T-helper 17 cell (primary cell): Measurements from ENCODE around the gene TRIM77. TPM values are rescaled to one million over a fixed set of nuclear protein-coding genes. Genes with fewer than 3 reads are reported as not detected.
"Not testable (repeated sequence)": the region's sequence is repeated elsewhere in the genome, so short reads cannot be mapped to it uniquely, and the experiment has no call there.

Experiments used
- ATAC-seq: fragments of 150-1000 bp; cut with Tn5 transposase; 2 replicates; pipeline ENCODE4 v1.10.0; 2021; ENCODE audit warnings: mild to moderate bottlenecking, moderate library complexity
- DNase-seq, 3 donors: peaks; one replicate each; pipeline versions ENCODE4 v3.0.0 to v3.0.0-alpha.2; 2020 to 2021
- H3K9me3 ChIP-seq: one replicate; pipeline ENCODE4 v1.7.0; 2013; ENCODE audit warnings: low read length, mild to moderate bottlenecking; ENCODE audit not compliant: control insufficient read depth, poor library complexity, severe bottlenecking
- H3K27ac Mint-ChIP-seq: one replicate; pipeline ENCODE4 v1.8.0; 2022; ENCODE audit warnings: mild to moderate bottlenecking, moderate library complexity, mixed read lengths
- H3K27me3 Mint-ChIP-seq: one replicate; pipeline ENCODE4 v1.8.0; 2022; ENCODE audit warnings: mixed read lengths
- H3K36me3 Mint-ChIP-seq: one replicate; pipeline ENCODE4 v1.8.0; 2022; ENCODE audit warnings: low read depth, mixed read lengths
- H3K4me1 Mint-ChIP-seq: one replicate; pipeline ENCODE4 v1.8.0; 2022; ENCODE audit warnings: mild to moderate bottlenecking, mixed read lengths
- H3K4me3 Mint-ChIP-seq: one replicate; pipeline ENCODE4 v1.8.0; 2022; ENCODE audit warnings: mild to moderate bottlenecking, moderate library complexity, mixed read lengths
- total RNA-seq, 4 donors: library from RNA in 2 of 4; stranded (reverse) in 2 of 4; gene quantifications; one replicate each; pipeline ENCODE4 v1.2.3 and lab custom pipeline; 2022 to 2026

TRIM77 gene
- total RNA-seq, 2 donors from 2014 or later, result not detected

DNA sequence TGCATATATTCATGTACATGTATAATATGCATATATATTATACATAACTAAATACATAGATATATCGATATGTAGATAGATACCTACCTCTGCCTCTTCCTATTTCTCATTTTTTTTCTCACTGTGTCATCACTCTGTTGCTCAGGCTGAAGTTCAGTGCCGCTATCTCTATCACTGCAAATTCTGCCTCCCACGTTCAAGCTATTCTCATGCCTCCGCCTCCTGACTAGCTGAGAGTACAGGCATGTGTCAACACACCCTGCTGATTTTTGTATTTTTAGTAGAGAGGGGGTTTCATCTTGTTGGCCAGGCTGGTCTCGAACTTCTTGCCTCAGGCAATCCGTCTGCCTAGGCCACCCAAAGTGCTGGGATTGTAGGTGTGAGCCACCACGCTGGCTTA, 31.3 kb downstream of the TRIM77 start:
- H3K27ac Mint-ChIP-seq, ATAC-seq, H3K9me3 ChIP-seq, H3K4me1 Mint-ChIP-seq, H3K27me3 Mint-ChIP-seq, DNase-seq, H3K4me3 Mint-ChIP-seq, H3K36me3 Mint-ChIP-seq: not testable (repeated sequence)

DNA sequence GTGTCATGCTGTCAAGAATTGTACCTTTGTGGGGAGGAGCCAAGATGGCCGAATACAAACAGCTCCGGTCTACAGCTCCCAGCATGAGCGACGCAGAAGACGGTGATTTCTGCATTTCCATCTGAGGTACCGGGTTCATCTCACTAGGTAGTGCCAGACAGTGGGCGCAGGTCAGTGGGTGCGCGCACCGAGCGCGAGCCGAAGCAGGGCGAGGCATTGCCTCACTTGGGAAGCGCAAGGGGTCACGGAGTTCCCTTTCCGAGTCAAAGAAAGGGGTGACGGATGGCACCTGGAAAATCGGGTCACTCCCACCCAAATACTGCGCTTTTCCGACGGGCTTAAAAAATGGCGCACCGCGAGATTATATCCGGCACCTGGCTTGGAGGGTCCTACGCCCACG, 34.1 kb downstream of the TRIM77 start:
- not testable (repeated sequence) for ATAC-seq, H3K4me3 Mint-ChIP-seq, DNase-seq, H3K27ac Mint-ChIP-seq, H3K36me3 Mint-ChIP-seq, H3K4me1 Mint-ChIP-seq, H3K27me3 Mint-ChIP-seq, H3K9me3 ChIP-seq

DNA sequence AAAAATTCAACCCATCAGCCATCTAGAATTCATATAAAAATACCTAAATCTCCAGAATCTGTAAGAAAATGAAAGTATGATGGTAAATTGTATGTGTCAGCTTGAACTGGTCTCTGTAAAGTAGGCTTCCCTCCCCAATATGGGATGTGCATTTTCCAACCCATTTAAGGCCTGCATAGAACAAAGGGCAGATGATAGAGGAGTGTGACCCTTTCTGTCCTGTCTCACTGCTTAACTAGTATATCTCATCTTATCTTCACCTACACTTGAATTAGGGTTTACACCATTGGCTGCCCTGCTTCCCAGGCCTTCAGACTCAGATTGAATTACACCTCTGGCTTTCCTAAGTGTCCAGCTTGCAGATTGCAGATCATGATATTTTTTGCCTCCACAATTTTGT, 40.7 kb downstream of the TRIM77 start:
- ATAC-seq, H3K4me3 Mint-ChIP-seq, H3K9me3 ChIP-seq, DNase-seq, H3K27me3 Mint-ChIP-seq, H3K4me1 Mint-ChIP-seq, H3K27ac Mint-ChIP-seq, H3K36me3 Mint-ChIP-seq: not testable (repeated sequence)

Other genes starting within 250 kb of the TRIM77 start
- gene NOX4, start 218.9 kb upstream of the TRIM77 start, total RNA-seq, result not detected
- not detected for gene TRIM49, start 98.3 kb downstream of the TRIM77 start, total RNA-seq
- gene TRIM64B, start 168.2 kb downstream of the TRIM77 start, total RNA-seq, result not detected
- not detected for gene TRIM49D1, start 211.9 kb downstream of the TRIM77 start, total RNA-seq
- gene TRIM49D2, start 213.8 kb downstream of the TRIM77 start, total RNA-seq, result not detected